T-helper 17 cell (primary cell): ENCODE results near the gene IL3. TPM values are rescaled to one million over a fixed set of nuclear protein-coding genes. Genes with fewer than 3 reads are reported as not detected.

Source experiments
- ATAC-seq: fragments of 150-1000 bp; cut with Tn5 transposase; 2 replicates; pipeline ENCODE4 v1.10.0; 2021; ENCODE audit warnings: mild to moderate bottlenecking, moderate library complexity
- DNase-seq, 3 donors: peaks; one replicate each; pipeline versions ENCODE4 v3.0.0 to v3.0.0-alpha.2; 2020 to 2021
- H3K9me3 ChIP-seq: one replicate; pipeline ENCODE4 v1.7.0; 2013; ENCODE audit warnings: low read length, mild to moderate bottlenecking; ENCODE audit not compliant: control insufficient read depth, poor library complexity, severe bottlenecking
- H3K27ac Mint-ChIP-seq: one replicate; pipeline ENCODE4 v1.8.0; 2022; ENCODE audit warnings: mild to moderate bottlenecking, moderate library complexity, mixed read lengths
- H3K27me3 Mint-ChIP-seq: one replicate; pipeline ENCODE4 v1.8.0; 2022; ENCODE audit warnings: mixed read lengths
- H3K36me3 Mint-ChIP-seq: one replicate; pipeline ENCODE4 v1.8.0; 2022; ENCODE audit warnings: low read depth, mixed read lengths
- H3K4me1 Mint-ChIP-seq: one replicate; pipeline ENCODE4 v1.8.0; 2022; ENCODE audit warnings: mild to moderate bottlenecking, mixed read lengths
- H3K4me3 Mint-ChIP-seq: one replicate; pipeline ENCODE4 v1.8.0; 2022; ENCODE audit warnings: mild to moderate bottlenecking, moderate library complexity, mixed read lengths
- total RNA-seq, 4 donors: library from RNA in 2 of 4; stranded (reverse) in 2 of 4; gene quantifications; one replicate each; pipeline ENCODE4 v1.2.3 and lab custom pipeline; 2022 to 2026

IL3 gene, protein sequence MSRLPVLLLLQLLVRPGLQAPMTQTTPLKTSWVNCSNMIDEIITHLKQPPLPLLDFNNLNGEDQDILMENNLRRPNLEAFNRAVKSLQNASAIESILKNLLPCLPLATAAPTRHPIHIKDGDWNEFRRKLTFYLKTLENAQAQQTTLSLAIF
- total RNA-seq: not detected
- total RNA-seq (lab: John Stamatoyannopoulos, UW): 0 to 0.23 reads per million in 2 donors

DNA sequence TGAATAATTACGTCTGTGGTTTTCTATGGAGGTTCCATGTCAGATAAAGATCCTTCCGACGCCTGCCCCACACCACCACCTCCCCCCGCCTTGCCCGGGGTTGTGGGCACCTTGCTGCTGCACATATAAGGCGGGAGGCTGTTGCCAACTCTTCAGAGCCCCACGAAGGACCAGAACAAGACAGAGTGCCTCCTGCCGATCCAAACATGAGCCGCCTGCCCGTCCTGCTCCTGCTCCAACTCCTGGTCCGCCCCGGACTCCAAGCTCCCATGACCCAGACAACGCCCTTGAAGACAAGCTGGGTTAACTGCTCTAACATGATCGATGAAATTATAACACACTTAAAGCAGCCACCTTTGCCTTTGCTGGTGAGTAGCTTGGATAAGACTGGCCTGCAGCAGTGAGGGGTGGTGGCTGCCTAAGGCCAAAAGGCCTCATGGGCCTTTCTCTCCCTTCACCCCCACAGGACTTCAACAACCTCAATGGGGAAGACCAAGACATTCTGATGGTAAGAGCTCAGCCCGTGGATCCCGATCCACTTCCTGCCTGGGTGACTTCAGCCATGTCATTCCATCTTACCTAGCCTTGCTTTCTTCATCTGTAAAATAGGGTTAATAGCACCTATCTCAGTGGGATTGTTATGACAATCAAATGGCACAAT is at the start of gene IL3:
TSS of gene IL3 (plus strand) at position 155 of the 661 bp plus-strand sequence. CDS start at position 207, 52 bp downstream.
- DNase-seq: peak in 1 of 3 donors; percentile 5
- Mint-ChIP-seq H3K36me3 (no peaks in the 10 kb centered on the region), H3K27me3 (no peaks in the 10 kb centered on the region), H3K4me1 (peaks cover 54% of the 10 kb centered on the region), H3K4me3 (peak within 1 kb of the TSS; percentile 12), H3K27ac (peak within 1 kb of the TSS; percentile 92)
- ATAC-seq: no peak
- H3K9me3 ChIP-seq: no peaks in the 10 kb centered on the region

DNA sequence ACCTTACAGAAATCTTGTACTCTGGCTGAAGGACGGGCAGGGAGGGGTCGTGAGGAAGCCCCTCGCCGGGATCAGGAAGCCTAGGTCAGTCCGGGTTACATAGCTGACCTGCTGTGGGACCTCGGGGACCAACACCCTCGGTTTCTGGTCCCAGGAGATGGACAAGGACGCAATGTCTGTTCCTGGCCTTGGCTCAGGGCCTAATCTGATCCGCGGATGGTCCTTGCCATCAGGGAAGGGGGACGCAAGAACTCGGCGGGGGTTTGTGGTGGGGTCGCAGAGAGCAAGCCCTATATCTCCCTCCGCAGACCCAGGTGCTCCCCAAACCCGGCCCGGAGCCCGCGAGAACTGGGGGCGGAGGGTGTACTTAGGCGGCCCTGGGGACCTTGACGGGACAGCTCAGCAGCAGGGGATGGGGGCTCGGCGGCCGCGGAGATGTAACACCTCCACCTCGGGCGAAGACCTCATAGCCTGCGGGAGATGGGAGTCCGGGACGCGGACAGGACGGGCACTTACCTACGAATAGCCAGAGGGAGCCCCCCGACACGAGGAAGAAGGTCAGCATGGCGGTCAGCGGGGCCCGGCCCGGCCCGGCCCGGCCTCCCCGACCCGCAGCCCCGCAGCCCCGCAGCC is 49.4 kb upstream of the IL3 start:
- H3K36me3 Mint-ChIP-seq: no peaks in the 10 kb centered on the region
- H3K27me3 Mint-ChIP-seq: peaks cover 24% of the 10 kb centered on the region
- peak overlapping the region; percentile 90 for H3K4me3 Mint-ChIP-seq
- peaks cover 35% of the 10 kb centered on the region for H3K4me1 Mint-ChIP-seq
- H3K27ac Mint-ChIP-seq: peak overlapping the region; percentile 71
- H3K9me3 ChIP-seq: no peaks in the 10 kb centered on the region
- no peak for DNase-seq
- ATAC-seq: peak; percentile 5

DNA sequence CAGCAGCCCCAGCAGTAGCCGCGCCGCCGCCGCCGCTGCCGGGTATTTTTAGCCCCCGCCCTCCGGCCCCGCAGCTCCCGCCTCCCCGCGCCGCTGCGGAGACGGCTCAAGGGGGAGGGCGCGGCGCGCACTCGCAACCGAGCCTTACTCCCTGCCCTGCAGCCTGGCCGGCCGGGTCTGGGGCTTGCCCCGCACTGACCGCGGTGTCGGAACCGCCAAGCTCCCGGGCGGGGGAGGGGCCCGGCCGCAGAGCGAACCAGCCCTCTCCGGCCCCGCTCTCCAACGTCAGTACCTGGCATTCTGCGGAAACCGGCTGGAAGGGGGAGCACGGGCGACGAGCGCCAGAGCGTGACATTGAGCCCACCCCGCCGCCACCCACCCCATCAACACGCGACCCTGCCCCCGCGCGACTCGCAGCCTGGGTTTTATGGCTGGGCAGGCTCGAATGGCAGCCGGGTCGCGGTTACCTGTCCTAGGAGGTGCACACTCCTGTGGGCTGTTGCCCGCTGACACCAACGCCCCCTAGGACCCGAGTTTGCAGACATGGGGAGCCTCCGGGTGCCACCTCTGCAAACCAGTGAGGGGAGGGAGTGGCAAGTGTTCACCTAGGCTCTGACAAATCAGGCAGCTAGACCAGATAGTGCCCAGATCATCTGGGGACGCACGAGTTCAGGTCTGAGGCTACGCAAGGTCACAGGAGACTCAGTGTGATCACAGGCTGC is 48.7 kb upstream of the IL3 start, which contains the start of gene ACSL6:
TSS of gene ACSL6 (minus strand) at position 37 of the 722 bp plus-strand sequence. CDS start 105 bp downstream, outside the sequence.
- no peaks in the 10 kb centered on the region for H3K9me3 ChIP-seq
- ATAC-seq (peak; percentile 78), DNase-seq (peak; percentile 44 to 53 (median 44))
- H3K4me3 Mint-ChIP-seq: peak within 1 kb of the TSS; percentile 90
- H3K27me3 Mint-ChIP-seq: peaks cover 24% of the 10 kb centered on the region
- no peaks in the 10 kb centered on the region for H3K36me3 Mint-ChIP-seq
- H3K27ac Mint-ChIP-seq: peak within 1 kb of the TSS; percentile 71
- H3K4me1 Mint-ChIP-seq: peaks cover 42% of the 10 kb centered on the region

DNA sequence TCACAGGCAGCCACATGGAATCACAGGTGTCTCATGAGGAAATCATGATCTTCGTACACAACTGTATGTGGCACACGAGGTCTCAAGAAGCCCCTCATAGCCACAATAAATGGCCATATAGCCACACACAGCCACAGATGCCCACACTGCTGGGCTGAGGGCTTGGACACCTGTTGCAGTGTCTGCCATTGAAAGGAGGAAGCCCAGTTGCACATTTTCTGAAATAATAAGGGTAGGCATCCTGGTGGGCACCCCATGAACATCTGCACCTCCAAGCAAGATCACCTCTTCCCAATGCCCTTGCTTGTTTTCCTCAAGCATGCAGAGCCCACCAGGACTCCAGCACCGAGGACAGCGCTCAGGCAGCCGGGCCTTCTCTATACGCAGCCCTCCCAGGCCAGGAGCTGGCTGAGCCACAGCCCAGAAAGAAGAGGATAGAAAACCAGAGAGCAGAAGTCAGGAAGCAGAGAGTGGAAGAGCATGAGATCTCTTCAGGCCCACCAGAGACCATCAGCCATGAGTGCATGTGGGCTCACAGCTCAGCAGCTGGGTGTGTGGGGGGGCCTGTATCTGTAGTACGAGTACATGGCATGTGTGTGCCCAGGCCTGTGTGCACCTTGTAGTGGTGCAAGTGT is 48.0 kb upstream of the IL3 start:
- Mint-ChIP-seq H3K4me1 (peaks cover 44% of the 10 kb centered on the region), H3K27ac (peak overlapping the region; percentile 63), H3K27me3 (peaks cover 24% of the 10 kb centered on the region), H3K36me3 (no peaks in the 10 kb centered on the region), H3K4me3 (peak overlapping the region; percentile 64)
- H3K9me3 ChIP-seq: no peaks in the 10 kb centered on the region
- no peak for DNase-seq
- ATAC-seq: no peak

DNA sequence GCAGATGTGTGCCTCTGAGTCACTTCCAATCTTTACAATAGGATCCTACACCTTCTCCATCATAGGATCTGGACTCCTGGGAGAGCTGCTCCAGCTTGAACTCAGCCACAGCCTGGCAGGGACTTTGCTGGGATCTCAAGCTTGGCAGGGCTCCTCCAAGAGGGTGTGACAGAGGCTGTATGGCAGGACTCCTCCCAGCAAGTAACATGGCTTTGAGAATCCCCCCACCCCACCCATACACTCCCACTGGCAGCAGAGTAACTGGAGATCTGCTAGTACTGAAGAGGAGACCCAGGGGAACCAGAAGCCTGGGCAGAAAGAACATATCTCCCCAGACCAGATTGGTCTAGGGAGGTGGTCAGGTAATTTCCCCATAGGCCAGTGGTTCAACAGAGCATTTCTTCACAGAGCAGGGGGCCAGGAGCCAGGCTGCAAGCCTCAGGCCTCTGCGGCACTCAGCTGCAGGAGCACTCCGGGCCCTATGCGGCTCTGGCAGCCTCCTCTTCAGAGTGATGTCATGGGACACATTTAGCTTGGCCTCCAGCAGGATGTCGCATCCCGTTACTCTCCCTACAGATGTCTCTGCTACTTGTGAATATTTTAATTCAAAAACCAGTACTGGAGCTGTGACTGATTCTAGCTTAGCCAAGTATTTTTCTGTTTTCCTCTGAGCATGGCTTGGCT is 47.3 kb upstream of the IL3 start:
- peaks cover 24% of the 10 kb centered on the region for H3K27me3 Mint-ChIP-seq
- peak overlapping the region; percentile 63 for H3K27ac Mint-ChIP-seq
- DNase-seq (no peak), ATAC-seq (no peak)
- no peak overlapping the region for H3K4me3 Mint-ChIP-seq
- no peaks in the 10 kb centered on the region for H3K9me3 ChIP-seq
- H3K36me3 Mint-ChIP-seq: no peaks in the 10 kb centered on the region
- peaks cover 45% of the 10 kb centered on the region for H3K4me1 Mint-ChIP-seq

DNA sequence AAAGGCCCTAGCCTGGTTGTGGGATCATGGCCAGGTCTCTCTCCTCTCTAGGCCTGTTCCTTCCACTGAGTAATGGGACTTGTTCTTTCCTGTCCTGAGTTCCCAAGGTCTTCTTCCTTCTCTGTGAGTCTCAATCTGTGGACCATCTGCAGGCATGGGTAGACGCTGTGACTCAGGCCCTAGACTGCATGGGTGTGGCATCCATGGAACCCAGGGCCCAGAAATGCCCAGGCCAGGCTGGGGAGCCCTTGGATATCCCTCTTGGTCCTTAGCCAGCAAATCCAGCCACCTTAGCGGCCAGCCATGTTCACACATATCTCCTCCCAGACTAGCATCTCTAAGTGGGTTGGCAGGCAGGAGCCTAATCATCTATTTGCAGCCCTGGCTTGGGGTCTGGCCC is 46.7 kb upstream of the IL3 start:
- H3K4me3 Mint-ChIP-seq: no peak overlapping the region
- no peak for DNase-seq
- H3K36me3 Mint-ChIP-seq: no peaks in the 10 kb centered on the region
- H3K27ac Mint-ChIP-seq: no peak overlapping the region
- H3K9me3 ChIP-seq: no peaks in the 10 kb centered on the region
- H3K4me1 Mint-ChIP-seq: peaks cover 42% of the 10 kb centered on the region
- peaks cover 22% of the 10 kb centered on the region for H3K27me3 Mint-ChIP-seq
- no peak for ATAC-seq

DNA sequence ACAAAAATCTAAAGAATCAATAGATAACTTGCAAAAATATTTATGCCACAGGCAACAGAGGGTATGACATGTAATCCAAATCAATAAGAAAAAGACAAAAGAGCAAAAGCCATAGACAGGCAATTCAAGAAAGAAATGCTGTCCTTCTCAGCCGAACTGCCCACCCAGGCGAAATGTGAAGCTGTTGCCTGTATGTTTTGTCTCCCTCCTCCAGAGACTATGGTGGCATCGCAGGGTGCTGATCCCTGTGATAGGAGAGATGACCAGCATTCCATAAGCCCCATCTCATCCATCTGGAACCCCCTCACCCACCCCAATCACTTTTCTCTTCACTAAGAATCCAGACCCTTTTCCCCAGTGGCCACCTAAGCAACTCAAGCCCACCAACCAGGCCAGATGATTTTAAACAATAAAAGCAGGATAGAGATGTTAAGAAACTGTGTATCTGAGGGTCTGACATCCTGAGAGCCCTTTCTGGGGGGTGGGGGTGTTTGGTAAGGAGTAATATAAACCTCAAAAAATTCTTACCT is 43.7 kb upstream of the IL3 start:
- H3K4me1 Mint-ChIP-seq: peaks cover 42% of the 10 kb centered on the region

DNA sequence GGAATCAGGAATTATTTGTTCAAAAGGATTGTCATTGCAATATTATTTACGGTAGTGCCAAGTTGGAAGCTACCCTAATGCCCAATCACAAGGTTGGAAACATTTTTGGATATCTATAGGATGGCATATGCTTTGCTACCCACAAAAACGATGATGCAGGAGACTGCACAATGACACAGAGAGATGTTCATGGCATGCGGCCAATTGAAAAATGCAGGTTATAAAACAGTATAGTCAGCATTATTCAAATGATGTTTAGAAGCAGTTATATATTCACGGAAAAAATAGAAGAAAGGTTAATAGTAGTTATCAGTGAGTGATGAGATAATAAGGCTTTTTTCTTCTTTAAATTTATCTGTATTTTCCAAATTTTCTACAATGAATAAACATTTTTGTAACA is 43.1 kb upstream of the IL3 start:
- peaks cover 10% of the 10 kb centered on the region for H3K27me3 Mint-ChIP-seq

More for the DNA sequence above, 43.7 kb upstream of the IL3 start:
- no peak overlapping the region for H3K4me3 Mint-ChIP-seq
- DNase-seq: no peak
- H3K9me3 ChIP-seq: no peaks in the 10 kb centered on the region
- peak overlapping the region; percentile 93 for H3K27ac Mint-ChIP-seq
- H3K36me3 Mint-ChIP-seq: no peaks in the 10 kb centered on the region
- H3K27me3 Mint-ChIP-seq: peaks cover 11% of the 10 kb centered on the region
- ATAC-seq: no peak

DNA sequence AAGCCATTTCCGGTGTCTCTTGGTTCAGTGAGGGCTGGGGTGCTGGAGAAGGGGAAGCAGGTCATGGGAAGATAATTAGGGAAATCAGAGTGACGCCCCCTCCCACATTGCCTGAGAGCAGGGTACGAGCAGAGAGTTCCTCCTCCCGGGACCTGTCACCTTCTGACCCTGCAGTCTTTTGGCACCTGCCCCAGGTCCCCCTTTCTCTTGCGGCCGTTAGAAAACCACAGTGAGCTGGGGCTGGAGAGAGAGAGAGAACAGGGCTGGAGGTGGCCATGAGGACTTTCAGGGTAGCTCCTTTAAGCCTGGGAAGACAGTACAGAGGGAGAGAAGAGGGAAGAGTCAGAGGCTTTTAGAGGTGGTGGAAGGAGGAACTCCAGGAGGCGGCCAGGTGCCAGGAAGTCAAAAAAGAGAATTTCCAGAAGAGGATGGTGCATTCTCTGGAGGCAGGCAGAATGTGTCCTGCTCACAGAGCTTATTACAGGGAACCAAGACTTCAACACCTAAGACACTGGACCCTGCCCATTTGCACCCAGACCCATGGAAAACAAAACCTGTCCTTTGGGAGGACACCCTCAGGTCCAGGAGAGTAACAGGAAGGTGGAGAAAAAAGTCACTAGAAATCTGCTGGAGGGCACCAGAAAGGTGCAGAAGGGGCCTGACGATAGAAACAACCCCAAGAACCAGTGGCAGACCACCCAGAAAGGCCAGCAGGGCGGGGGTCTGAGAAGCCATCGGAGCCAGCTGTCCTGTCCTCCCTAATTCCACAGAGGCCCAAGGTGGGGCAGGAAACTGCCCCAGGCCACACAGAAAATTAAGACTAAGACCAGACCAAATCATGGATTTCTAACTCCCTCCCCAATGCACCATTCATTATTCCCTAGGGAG is 42.5 kb upstream of the IL3 start:
- DNase-seq (no peak), ATAC-seq (no peak)
- no peaks in the 10 kb centered on the region for H3K9me3 ChIP-seq
- no peaks in the 10 kb centered on the region for H3K36me3 Mint-ChIP-seq
- peaks cover 5% of the 10 kb centered on the region for H3K27me3 Mint-ChIP-seq
- H3K4me1 Mint-ChIP-seq: peaks cover 37% of the 10 kb centered on the region
- peak overlapping the region; percentile 93 for H3K27ac Mint-ChIP-seq
- H3K4me3 Mint-ChIP-seq: peak overlapping the region; percentile 52

More for the DNA sequence above, 43.1 kb upstream of the IL3 start:
- H3K4me1 Mint-ChIP-seq: peaks cover 40% of the 10 kb centered on the region
- no peak overlapping the region for H3K4me3 Mint-ChIP-seq
- no peaks in the 10 kb centered on the region for H3K9me3 ChIP-seq
- no peaks in the 10 kb centered on the region for H3K36me3 Mint-ChIP-seq
- ATAC-seq: no peak
- H3K27ac Mint-ChIP-seq: peak overlapping the region; percentile 93
- DNase-seq: no peak

DNA sequence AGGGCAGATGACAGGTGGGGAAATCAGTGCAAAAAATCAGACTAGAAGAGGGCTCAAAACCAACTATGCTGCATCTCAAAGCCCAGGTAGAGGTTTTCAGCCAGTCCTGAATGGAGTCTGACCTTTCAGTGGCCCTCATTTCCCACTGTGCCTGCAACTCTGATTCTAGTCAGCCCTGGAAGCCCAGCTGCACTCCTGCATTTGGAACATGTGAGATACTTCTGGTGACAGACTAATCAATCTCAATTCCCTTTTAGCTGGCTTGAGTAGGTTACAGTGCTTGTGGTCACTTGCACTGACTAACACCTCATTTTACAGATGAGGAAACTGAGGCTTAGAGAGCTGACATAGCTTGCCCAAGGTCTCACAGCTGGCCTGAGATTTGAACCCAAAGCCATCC is 41.1 kb upstream of the IL3 start:
- no peak overlapping the region for H3K4me3 Mint-ChIP-seq
- ATAC-seq: no peak
- H3K27ac Mint-ChIP-seq: peak overlapping the region; percentile 93
- DNase-seq: no peak
- H3K4me1 Mint-ChIP-seq: peaks cover 37% of the 10 kb centered on the region
- no peaks in the 10 kb centered on the region for H3K27me3 Mint-ChIP-seq
- no peaks in the 10 kb centered on the region for H3K36me3 Mint-ChIP-seq
- H3K9me3 ChIP-seq: no peaks in the 10 kb centered on the region

DNA sequence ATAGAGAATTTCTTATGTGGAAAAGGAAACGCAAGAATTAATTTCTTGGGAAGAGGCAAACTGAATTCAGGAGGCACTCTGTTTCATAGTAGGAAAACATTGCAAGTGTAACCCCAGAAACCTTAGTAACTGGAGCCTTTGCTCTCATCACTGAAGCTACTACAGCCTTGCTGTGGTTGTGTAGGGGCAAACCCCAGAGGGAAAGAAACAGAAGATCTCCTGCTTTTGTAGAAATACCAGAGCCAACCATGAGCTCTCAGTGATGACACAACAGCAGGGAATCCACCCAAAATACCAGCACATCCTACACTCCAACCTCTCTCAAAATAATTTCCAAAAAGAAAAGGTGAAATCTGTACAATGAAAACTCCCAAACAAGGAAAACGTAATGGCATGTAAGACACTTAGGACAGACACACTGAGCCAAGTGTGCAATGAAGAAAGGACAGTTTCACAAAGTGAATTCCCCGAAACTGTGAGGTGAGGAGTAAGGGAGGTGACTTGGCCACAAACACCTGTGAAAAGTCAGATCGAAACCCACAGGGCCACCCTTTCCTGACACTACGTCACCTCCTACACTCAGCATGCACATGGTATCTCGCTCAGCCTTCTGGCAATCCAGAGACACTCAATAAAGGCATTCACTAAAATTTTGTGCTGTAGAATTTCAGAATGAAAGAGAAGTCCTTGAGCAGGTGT is 40.4 kb upstream of the IL3 start:
- peak in 2 of 3 donors; percentile 37 to 47 for DNase-seq
- Mint-ChIP-seq H3K4me1 (peaks cover 37% of the 10 kb centered on the region), H3K36me3 (no peaks in the 10 kb centered on the region), H3K4me3 (peak overlapping the region; percentile 39), H3K27me3 (no peaks in the 10 kb centered on the region), H3K27ac (peak overlapping the region; percentile 93)
- no peaks in the 10 kb centered on the region for H3K9me3 ChIP-seq
- ATAC-seq: peak; percentile 95
